HepG2 (cell line): ENCODE data around the gene SEMA3B. TPM values are rescaled to one million over a fixed set of nuclear protein-coding genes. Genes with fewer than 3 reads are reported as not detected.
A peak's percentile ranks its signal among the peaks of the same experiment; 100 is the strongest.

Source experiments
- ATF7 ChIP-seq, 2 experiments: fragments of 450-650 bp in 1 of 2; sonication (generic) in 1 of 2; formaldehyde crosslinking in 1 of 2; IDR thresholded peaks; 2 replicates each; pipeline versions ENCODE4 v1.4.0 to v1.6.1; 2016 to 2020; ENCODE audit warnings: antibody characterized with exemption in 1 of 2, mild to moderate bottlenecking in 1 of 2, missing genetic modification reagents in 1 of 2
- CCAR2 ChIP-seq: fragments of 200-400 bp; formaldehyde crosslinking; optimal IDR thresholded peaks from 2 replicates; pipeline ENCODE3; 2018; ENCODE audit warnings: low read depth, mild to moderate bottlenecking, low read length, moderate library complexity
- MBD4 ChIP-seq: IDR thresholded peaks from 2 replicates; pipeline ENCODE4 v1.6.1; 2012; ENCODE audit warnings: low read length, inconsistent platforms, borderline replicate concordance
- MED1 ChIP-seq: sonication (generic); formaldehyde crosslinking; IDR thresholded peaks from 2 replicates; pipeline ENCODE4 v1.4.0; 2020; ENCODE audit warnings: missing genetic modification reagents
- RBM22 ChIP-seq: fragments of 200-400 bp; formaldehyde crosslinking; optimal IDR thresholded peaks from 2 replicates; pipeline ENCODE3; 2017; ENCODE audit warnings: mild to moderate bottlenecking, low read length, moderate library complexity
- REPIN1 ChIP-seq: sonication (generic); formaldehyde crosslinking; IDR thresholded peaks from 2 replicates; pipeline ENCODE4 v1.8.0; 2022; ENCODE audit warnings: missing genetic modification reagents, low read depth, mild to moderate bottlenecking, borderline replicate concordance
- SIN3B ChIP-seq: fragments of 150-350 bp; IDR thresholded peaks from 2 replicates; pipeline ENCODE4 v1.6.1; 2014; ENCODE audit warnings: low read length
- SMC3 ChIP-seq: IDR thresholded peaks from 2 replicates; pipeline ENCODE4 v1.6.1; 2011; ENCODE audit warnings: low read length, improper control_type of control experiment
- SOX13 ChIP-seq, 3 experiments: fragments of 450-650 bp in 1 of 3; sonication (generic) in 1 of 3; formaldehyde crosslinking in 1 of 3; IDR thresholded peaks in 2 of 3; conservative IDR thresholded peaks in 1 of 3; 2 replicates each; pipeline versions ENCODE4 v1.5.0 to v1.6.1; 2016 to 2020; ENCODE audit warnings: antibody characterized with exemption in 1 of 3, mild to moderate bottlenecking in 1 of 3, missing compliant biosample characterization in 1 of 3, missing genetic modification reagents in 1 of 3, moderate library complexity in 1 of 3
- SOX6 ChIP-seq, 2 experiments: fragments of 450-650 bp in 1 of 2; sonication (generic) in 1 of 2; formaldehyde crosslinking in 1 of 2; IDR thresholded peaks; 2 replicates each; pipeline versions ENCODE4 v1.4.0 to v1.6.1; 2017 to 2020; ENCODE audit warnings: antibody characterized with exemption in 1 of 2, mild to moderate bottlenecking in 1 of 2, missing genetic modification reagents in 1 of 2
- SRSF4 ChIP-seq: fragments of 200-400 bp; formaldehyde crosslinking; IDR thresholded peaks from one replicate; pipeline ENCODE4 v1.6.1; 2018; ENCODE audit warnings: mild to moderate bottlenecking, low read depth, low read length, moderate library complexity; ENCODE audit not compliant: poor library complexity, severe bottlenecking
- TEAD2 ChIP-seq: sonication (generic); formaldehyde crosslinking; IDR thresholded peaks from 2 replicates; pipeline ENCODE4 v1.9.0; 2021; ENCODE audit warnings: missing genetic modification reagents
- ZNF124 ChIP-seq: sonication (generic); formaldehyde crosslinking; IDR thresholded peaks from 2 replicates; pipeline ENCODE4 v1.4.0; 2020; ENCODE audit warnings: missing genetic modification reagents
- ZNF572 ChIP-seq: sonication (generic); formaldehyde crosslinking; IDR thresholded peaks from 2 replicates; pipeline ENCODE4 v1.5.1; 2020; ENCODE audit warnings: mild to moderate bottlenecking, missing genetic modification reagents
- ZNF768 ChIP-seq: sonication (generic); formaldehyde crosslinking; IDR thresholded peaks from 2 replicates; pipeline ENCODE4 v1.4.0; 2020; ENCODE audit warnings: missing genetic modification reagents
- ZNF839 ChIP-seq: sonication (generic); formaldehyde crosslinking; IDR thresholded peaks from 2 replicates; pipeline ENCODE4 v1.4.0; 2020; ENCODE audit warnings: missing genetic modification reagents, mild to moderate bottlenecking, borderline replicate concordance
- ZNF883 ChIP-seq: sonication (generic); formaldehyde crosslinking; IDR thresholded peaks from 2 replicates; pipeline ENCODE4 v1.5.1; 2020; ENCODE audit warnings: mild to moderate bottlenecking, missing genetic modification reagents; ENCODE audit errors: not compliant biosample characterization
- polyA plus RNA-seq, 8 experiments: library from polyadenylated mRNA; depleted of rRNA in 3 of 8; stranded (reverse) in 7 of 8; unstranded in 1 of 8; fragments of >200 nt; fragmentation: Illumina TruSeq in 4 of 8; extraction: Trizol in 4 of 8; gene quantifications; 2 replicates each; pipeline versions ENCODE4 v1.2.1 to v1.2.3, GENCODE V29; 2011 to 2016; ENCODE audit warnings: low read depth in 4 of 8, missing spikeins in 1 of 8, mixed read lengths in 1 of 8; ENCODE audit not compliant: insufficient read depth in 1 of 8
- total RNA-seq, 5 experiments: library from RNA; depleted of rRNA; stranded (reverse); fragments of >200 nt; fragmentation: Illumina TruSeq; extraction: Trizol; gene quantifications; 2 replicates each; pipeline ENCODE4 v1.2.3, GENCODE V29; 2016; ENCODE audit warnings: low read depth in 1 of 5
- TF ChIP-seq, protein P1 (sequence below): sonication (generic); formaldehyde crosslinking; IDR thresholded peaks from 2 replicates; pipeline ENCODE4 v1.5.1; 2020; ENCODE audit warnings: missing genetic modification reagents, mild to moderate bottlenecking, borderline replicate concordance
- TF ChIP-seq, protein P2 (sequence below): IDR thresholded peaks from 2 replicates; pipeline ENCODE4 v1.6.1; 2016; ENCODE audit warnings: low read depth
- TF ChIP-seq, protein P3 (sequence below): sonication (generic); formaldehyde crosslinking; IDR thresholded peaks from 2 replicates; pipeline ENCODE4 v1.4.0; 2020; ENCODE audit warnings: missing genetic modification reagents, borderline replicate concordance

The SEMA3B gene
- total and polyA plus RNA-seq, 2 of the 13 experiments (the other 11 are each of a cell fraction or from before 2014, with no cell fraction given), result 93.2 to 158 TPM

DNA sequence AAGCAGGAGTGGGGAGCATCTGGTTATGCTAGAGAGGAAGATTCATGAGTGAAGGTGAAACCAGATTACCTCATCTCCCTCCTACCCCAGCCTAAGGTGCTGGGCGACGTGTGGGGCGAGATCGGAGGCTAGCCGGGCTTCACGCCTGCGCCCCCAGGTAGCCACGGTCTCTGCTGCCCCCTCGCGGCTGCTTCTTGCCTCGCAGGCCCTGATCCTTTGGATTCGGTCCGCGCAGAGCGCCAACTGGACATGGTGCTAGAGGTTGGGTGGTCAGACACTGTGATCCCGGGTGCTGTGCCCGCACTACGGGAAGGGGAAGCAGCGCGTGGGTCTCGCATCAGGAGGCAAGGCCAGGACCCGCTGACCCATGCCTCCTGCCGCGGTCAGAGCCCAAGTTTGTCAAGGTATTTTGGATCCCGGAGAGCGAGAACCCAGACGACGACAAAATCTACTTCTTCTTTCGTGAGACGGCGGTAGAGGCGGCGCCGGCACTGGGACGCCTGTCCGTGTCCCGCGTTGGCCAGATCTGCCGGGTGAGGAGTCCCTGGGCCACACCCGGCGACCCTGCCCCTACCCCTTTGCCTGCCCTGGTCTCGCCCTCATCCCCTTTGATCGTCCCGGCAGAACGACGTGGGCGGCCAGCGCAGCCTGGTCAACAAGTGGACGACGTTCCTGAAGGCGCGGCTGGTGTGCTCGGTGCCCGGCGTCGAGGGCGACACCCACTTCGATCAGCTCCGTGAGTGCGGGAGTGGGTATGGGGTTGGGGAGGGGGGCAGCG lies 4.2 kb downstream of the SEMA3B start (continued):
- TF ChIP-seq ZNF839 (CRISPR knock-in tag) (peak; percentile 78; the same call in 1 of the 2 replicates), TEAD2 (CRISPR knock-in tag) (no peak), SOX6 (IDR thresholded peaks at IDR 0.05) (no peak), SOX6 (CRISPR knock-in tag; IDR thresholded peaks at IDR 0.05) (peak; percentile 45; the same call in 1 of the 2 replicates), SMC3 (peak; percentile 79; the same call in 1 of the 2 replicates), ZNF124 (CRISPR knock-in tag) (peak; percentile 69; the same call in 1 of the 2 replicates), SIN3B (0 out of 2 replicates have a peak, but pooled peaks have one; percentile 48), ZNF768 (CRISPR knock-in tag) (peak; percentile 63; the same call in 1 of the 2 replicates), SRSF4 (no peak), CCAR2 (no peak), RBM22 (peak; percentile 80), ATF7 (IDR thresholded peaks at IDR 0.05) (peak; percentile 42; the same call in 1 of the 2 replicates), ATF7 (CRISPR knock-in tag; IDR thresholded peaks at IDR 0.05) (0 out of 2 replicates have a peak, but pooled peaks have one; percentile 7), REPIN1 (CRISPR knock-in tag) (peak; percentile 75; the same call in 1 of the 2 replicates), MED1 (peak; percentile 71; the same call in 1 of the 2 replicates), ZNF572 (CRISPR knock-in tag) (peak; percentile 70; the same call in 1 of the 2 replicates), MBD4 (no peak), SOX13 (IDR thresholded peaks at IDR 0.05) (no peak), SOX13 (CRISPR knock-in tag; conservative IDR thresholded peaks at IDR 0.05 in 1 of 2, IDR thresholded peaks at IDR 0.05 in 1 of 2) (peak in 1 of 2 experiments; percentile 28; a peak in 2 of 4 replicates), ZNF883 (peak; percentile 28)
- TF ChIP-seq, protein P1, sequence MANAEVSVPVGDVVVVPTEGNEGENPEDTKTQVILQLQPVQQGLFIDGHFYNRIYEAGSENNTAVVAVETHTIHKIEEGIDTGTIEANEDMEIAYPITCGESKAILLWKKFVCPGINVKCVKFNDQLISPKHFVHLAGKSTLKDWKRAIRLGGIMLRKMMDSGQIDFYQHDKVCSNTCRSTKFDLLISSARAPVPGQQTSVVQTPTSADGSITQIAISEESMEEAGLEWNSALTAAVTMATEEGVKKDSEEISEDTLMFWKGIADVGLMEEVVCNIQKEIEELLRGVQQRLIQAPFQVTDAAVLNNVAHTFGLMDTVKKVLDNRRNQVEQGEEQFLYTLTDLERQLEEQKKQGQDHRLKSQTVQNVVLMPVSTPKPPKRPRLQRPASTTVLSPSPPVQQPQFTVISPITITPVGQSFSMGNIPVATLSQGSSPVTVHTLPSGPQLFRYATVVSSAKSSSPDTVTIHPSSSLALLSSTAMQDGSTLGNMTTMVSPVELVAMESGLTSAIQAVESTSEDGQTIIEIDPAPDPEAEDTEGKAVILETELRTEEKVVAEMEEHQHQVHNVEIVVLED (CRISPR knock-in tag), result peak; percentile 29; the same call in 1 of the 2 replicates
- TF ChIP-seq, protein P2, sequence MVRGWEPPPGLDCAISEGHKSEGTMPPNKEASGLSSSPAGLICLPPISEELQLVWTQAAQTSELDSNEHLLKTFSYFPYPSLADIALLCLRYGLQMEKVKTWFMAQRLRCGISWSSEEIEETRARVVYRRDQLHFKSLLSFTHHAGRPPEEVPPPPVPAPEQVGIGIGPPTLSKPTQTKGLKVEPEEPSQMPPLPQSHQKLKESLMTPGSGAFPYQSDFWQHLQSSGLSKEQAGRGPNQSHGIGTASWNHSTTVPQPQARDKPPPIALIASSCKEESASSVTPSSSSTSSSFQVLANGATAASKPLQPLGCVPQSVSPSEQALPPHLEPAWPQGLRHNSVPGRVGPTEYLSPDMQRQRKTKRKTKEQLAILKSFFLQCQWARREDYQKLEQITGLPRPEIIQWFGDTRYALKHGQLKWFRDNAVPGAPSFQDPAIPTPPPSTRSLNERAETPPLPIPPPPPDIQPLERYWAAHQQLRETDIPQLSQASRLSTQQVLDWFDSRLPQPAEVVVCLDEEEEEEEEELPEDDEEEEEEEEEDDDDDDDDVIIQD (CRISPR knock-in tag), result no peak
- TF ChIP-seq, protein P3, sequence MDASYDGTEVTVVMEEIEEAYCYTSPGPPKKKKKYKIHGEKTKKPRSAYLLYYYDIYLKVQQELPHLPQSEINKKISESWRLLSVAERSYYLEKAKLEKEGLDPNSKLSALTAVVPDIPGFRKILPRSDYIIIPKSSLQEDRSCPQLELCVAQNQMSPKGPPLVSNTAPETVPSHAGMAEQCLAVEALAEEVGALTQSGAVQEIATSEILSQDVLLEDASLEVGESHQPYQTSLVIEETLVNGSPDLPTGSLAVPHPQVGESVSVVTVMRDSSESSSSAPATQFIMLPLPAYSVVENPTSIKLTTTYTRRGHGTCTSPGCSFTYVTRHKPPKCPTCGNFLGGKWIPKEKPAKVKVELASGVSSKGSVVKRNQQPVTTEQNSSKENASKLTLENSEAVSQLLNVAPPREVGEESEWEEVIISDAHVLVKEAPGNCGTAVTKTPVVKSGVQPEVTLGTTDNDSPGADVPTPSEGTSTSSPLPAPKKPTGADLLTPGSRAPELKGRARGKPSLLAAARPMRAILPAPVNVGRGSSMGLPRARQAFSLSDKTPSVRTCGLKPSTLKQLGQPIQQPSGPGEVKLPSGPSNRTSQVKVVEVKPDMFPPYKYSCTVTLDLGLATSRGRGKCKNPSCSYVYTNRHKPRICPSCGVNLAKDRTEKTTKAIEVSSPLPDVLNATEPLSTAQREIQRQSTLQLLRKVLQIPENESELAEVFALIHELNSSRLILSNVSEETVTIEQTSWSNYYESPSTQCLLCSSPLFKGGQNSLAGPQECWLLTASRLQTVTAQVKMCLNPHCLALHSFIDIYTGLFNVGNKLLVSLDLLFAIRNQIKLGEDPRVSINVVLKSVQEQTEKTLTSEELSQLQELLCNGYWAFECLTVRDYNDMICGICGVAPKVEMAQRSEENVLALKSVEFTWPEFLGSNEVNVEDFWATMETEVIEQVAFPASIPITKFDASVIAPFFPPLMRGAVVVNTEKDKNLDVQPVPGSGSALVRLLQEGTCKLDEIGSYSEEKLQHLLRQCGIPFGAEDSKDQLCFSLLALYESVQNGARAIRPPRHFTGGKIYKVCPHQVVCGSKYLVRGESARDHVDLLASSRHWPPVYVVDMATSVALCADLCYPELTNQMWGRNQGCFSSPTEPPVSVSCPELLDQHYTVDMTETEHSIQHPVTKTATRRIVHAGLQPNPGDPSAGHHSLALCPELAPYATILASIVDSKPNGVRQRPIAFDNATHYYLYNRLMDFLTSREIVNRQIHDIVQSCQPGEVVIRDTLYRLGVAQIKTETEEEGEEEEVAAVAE (CRISPR knock-in tag), result no peak
